GM08714 (cell line): Measurements from ENCODE around the gene KDM4C.

Experiments used
- H3K4me3 ChIP-seq: fragments of 200-500 bp; sonication (Bioruptor generic); 2 replicates; pipeline ENCODE4 v1.5.1; 2014; ENCODE audit warnings: mild to moderate bottlenecking, low read length, inconsistent platforms
- ZNF274 ChIP-seq: IDR thresholded peaks from 2 replicates; pipeline ENCODE4 v1.6.1; 2012; ENCODE audit warnings: mild to moderate bottlenecking, low read depth, low read length

Gene KDM4C

GRCh38 chr9:6845128-6845826, 87.5 kb downstream of the KDM4C start:
- TF ChIP-seq ZNF274 = no peak
- H3K4me3 ChIP-seq = no peak overlapping the region

- no peak for TF ChIP-seq ZNF274
Measured at GRCh38 chr9:6845880-6846279, 88.1 kb downstream of the KDM4C start.

DNA sequence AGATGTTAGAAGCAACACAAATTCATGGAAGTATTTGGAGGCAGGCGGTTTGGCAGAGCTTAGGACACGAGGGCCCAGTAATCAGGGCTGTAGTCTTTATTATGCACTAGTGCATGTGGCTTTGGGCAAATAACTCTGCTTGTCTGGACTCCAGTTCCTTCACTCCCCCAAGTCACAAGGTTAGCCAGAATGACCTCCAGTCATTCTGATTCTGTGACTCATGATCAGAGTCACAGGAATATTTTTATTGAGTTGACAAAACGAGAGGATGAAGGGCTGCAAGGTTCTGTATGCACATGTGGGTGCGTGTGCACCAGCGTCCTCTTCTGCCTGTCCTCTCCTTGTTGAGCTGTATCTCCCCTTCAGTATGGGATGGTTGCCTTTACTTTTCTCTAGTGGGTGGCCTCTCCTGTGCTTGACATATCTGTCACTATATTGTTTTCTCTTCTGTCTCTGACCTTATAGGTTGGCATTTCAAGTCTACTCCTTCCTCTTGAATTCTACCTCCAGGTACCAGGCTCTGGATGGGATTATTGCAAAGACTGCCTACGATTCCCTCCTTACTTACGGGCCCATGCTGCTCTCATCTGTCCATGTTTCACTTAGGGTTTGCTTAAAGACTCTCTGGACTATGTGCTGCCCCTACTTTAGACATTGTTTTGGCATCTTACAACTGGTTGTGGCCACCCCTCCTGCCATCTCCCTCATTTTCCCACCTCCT, 94.6 kb downstream of the KDM4C start:
- TF ChIP-seq ZNF274 = no peak
- no peak overlapping the region for H3K4me3 ChIP-seq

More at GRCh38 chr9:6845880-6846279, 88.1 kb downstream of the KDM4C start:
- no peak overlapping the region for H3K4me3 ChIP-seq

- TF ChIP-seq ZNF274 = no peak
- no peak overlapping the region for H3K4me3 ChIP-seq
Measured at GRCh38 chr9:6855860-6856259, 98.1 kb downstream of the KDM4C start.

GRCh38 chr9:6864102-6864501, 106.3 kb downstream of the KDM4C start:
- H3K4me3 ChIP-seq = no peak overlapping the region
- no peak for TF ChIP-seq ZNF274

GRCh38 chr9:6869081-6869948, 111.5 kb downstream of the KDM4C start:
- no peak for TF ChIP-seq ZNF274
- H3K4me3 ChIP-seq = no peak overlapping the region

DNA sequence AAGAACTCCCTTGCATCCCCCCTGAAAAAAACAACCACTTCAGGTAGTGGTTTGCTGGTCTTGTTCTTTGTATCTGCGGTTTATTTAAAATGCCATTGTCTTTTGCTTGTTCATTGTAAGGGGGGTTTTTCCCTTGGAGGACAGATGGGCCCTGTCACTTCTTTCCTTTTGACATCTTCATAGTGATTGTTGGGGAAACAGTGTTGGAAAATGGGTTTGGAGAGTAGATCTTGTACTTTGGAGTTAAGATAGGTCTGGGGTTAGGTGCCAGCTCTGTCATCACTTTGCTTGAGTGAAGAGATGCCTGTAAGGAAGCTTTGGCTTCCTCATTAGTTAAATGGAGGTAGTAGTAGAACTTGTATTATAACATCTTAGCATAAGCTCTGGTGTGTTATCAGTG, 112.4 kb downstream of the KDM4C start:
- no peak for TF ChIP-seq ZNF274
- H3K4me3 ChIP-seq = no peak overlapping the region

GRCh38 chr9:6870650-6871477, 113.1 kb downstream of the KDM4C start:
- no peak overlapping the region for H3K4me3 ChIP-seq
- TF ChIP-seq ZNF274 = no peak

DNA sequence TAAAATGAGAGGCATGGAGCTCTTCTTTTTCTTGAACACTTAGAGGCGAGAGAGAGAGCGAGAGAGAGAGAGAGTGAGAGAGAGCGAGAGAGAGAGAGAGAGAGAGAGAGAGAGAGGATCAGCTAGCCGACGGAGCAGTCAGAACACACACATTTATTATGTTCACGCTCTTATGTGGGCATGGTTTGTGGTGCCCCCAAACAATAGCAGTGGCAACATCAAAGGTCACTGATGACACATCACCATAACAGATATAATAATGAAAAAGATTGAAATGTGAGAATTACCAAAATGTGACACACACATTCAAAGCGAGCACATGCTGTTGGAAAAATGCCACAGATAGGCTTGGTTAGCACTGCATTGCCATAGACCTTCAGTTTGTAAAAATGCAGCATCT, 116.1 kb downstream of the KDM4C start:
- H3K4me3 ChIP-seq = no peak overlapping the region
- TF ChIP-seq ZNF274 = no peak

DNA sequence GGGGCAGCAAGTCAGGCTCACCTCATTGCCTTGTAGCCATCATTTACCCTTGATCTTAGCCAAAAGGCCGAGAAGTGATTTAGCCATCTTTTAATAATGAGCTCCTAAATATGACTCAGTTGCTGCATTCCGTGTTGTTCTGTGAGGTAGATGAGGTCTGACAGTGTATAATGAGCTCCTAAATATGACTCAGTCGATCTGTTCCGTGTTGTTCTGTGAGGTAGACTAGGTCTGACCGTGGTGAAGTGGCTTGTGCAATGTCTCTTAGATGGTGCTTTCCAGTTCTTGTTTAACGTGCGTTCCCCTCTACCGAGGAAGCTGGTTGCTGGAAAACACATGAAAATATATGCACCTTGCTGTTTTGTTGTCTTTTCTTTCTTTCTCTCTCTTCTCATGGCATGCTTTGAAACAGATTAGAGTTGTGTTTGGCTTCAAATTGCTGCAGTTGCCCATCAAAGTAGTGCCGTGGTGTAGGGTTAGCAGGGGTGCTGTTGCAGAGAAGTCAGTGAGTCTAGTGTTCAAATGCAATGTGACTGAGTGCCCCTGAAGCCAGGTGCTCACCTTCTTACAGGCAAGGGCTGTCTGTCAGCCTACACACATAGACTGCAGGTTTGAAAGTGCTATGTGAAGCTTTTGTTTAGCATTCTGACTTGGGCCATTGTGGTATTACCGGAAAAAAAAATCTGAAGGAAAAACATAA, 118.6 kb downstream of the KDM4C start:
- H3K4me3 ChIP-seq = no peak overlapping the region
- no peak for TF ChIP-seq ZNF274

DNA sequence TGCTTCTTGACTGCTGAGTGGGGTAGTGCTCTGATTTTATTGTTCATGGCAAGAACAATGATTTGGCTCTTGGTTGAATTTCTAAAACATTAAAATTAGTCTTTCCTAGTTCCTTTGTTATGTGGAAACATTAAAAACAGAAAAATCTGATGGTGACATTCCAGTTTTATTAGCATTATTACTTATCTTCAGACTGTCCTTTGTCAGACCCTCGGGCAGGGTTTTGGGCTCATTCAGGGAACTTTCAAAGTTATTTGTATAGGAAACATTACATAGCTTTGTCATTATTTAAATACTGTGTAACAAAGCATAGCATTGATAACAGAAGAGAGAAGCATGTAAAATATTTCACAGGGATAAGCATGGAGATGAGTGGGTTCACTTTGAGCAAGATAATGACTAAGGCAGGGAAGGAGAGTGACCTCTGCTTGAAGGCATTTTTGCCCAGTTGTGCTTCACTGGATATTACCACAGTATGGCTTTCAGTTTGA, 119.9 kb downstream of the KDM4C start:
- no peak for TF ChIP-seq ZNF274
- H3K4me3 ChIP-seq = no peak overlapping the region

- TF ChIP-seq ZNF274 = no peak
- no peak overlapping the region for H3K4me3 ChIP-seq
Measured at GRCh38 chr9:6880626-6881025, 122.9 kb downstream of the KDM4C start.

GRCh38 chr9:6884101-6884500, 126.3 kb downstream of the KDM4C start:
- no peak for TF ChIP-seq ZNF274
- H3K4me3 ChIP-seq = no peak overlapping the region
